ENCODE data around the gene C11orf52. TPM values are rescaled to one million over a fixed set of nuclear protein-coding genes. Genes with fewer than 3 reads are reported as not detected.

C11orf52 gene
- total RNA-seq, 1 donor from 2014 or later, result 19.4 TPM

DNA sequence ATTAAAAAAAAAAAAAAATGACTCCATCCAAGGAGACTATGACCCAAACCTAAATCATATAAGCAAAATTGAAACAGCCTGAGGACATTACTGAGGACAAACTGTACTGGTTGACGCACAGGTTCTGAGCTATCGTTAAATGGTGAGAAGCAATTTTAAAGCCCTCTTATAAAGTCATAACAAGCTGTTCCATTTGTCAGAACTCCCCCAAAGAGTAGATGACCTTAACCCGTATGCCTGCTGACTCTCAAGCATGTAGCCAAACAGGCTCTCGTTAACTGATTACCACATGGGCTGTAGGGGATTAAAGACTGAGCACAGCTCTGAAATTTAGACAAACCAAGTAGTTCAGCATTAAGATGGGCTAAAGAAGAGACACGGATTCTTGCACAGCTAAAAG lies 9.3 kb upstream of the C11orf52 start:
- no peak for DNase-seq (ENCODE audit: low spot score, unreplicated experiment)
- H3K9me3 Mint-ChIP-seq (ENCODE audit: low read depth), result peaks cover 3% of the 10 kb centered on the region
- H3K36me3 Mint-ChIP-seq (ENCODE audit: insufficient read depth), result peaks cover 4% of the 10 kb centered on the region
- H3K27ac Mint-ChIP-seq, result no peak overlapping the region
- peaks cover 13% of the 10 kb centered on the region for H3K4me1 Mint-ChIP-seq (ENCODE audit: low read depth)
- H3K4me3 Mint-ChIP-seq (ENCODE audit: low read depth), result no peak overlapping the region
- H3K27me3 Mint-ChIP-seq, result peaks cover 5% of the 10 kb centered on the region
- TF ChIP-seq, protein P1, sequence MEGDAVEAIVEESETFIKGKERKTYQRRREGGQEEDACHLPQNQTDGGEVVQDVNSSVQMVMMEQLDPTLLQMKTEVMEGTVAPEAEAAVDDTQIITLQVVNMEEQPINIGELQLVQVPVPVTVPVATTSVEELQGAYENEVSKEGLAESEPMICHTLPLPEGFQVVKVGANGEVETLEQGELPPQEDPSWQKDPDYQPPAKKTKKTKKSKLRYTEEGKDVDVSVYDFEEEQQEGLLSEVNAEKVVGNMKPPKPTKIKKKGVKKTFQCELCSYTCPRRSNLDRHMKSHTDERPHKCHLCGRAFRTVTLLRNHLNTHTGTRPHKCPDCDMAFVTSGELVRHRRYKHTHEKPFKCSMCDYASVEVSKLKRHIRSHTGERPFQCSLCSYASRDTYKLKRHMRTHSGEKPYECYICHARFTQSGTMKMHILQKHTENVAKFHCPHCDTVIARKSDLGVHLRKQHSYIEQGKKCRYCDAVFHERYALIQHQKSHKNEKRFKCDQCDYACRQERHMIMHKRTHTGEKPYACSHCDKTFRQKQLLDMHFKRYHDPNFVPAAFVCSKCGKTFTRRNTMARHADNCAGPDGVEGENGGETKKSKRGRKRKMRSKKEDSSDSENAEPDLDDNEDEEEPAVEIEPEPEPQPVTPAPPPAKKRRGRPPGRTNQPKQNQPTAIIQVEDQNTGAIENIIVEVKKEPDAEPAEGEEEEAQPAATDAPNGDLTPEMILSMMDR (IDR thresholded peaks at IDR 0.05; ENCODE audit: unreplicated experiment), result no peak

GRCh38 chr11:111910676-111911562 lies 7.8 kb upstream of the C11orf52 start:
- H3K27me3 Mint-ChIP-seq, result peaks cover 5% of the 10 kb centered on the region
- peak overlapping the region; percentile 85 for H3K27ac Mint-ChIP-seq
- TF ChIP-seq, protein P1 (IDR thresholded peaks at IDR 0.05; ENCODE audit: unreplicated experiment), result no peak
- H3K36me3 Mint-ChIP-seq (ENCODE audit: insufficient read depth), result no peaks in the 10 kb centered on the region
- H3K4me1 Mint-ChIP-seq (ENCODE audit: low read depth), result peaks cover 13% of the 10 kb centered on the region
- no peaks in the 10 kb centered on the region for H3K9me3 Mint-ChIP-seq (ENCODE audit: low read depth)
- H3K4me3 Mint-ChIP-seq (ENCODE audit: low read depth), result no peak overlapping the region
- DNase-seq (ENCODE audit: low spot score, unreplicated experiment), result no peak

DNA sequence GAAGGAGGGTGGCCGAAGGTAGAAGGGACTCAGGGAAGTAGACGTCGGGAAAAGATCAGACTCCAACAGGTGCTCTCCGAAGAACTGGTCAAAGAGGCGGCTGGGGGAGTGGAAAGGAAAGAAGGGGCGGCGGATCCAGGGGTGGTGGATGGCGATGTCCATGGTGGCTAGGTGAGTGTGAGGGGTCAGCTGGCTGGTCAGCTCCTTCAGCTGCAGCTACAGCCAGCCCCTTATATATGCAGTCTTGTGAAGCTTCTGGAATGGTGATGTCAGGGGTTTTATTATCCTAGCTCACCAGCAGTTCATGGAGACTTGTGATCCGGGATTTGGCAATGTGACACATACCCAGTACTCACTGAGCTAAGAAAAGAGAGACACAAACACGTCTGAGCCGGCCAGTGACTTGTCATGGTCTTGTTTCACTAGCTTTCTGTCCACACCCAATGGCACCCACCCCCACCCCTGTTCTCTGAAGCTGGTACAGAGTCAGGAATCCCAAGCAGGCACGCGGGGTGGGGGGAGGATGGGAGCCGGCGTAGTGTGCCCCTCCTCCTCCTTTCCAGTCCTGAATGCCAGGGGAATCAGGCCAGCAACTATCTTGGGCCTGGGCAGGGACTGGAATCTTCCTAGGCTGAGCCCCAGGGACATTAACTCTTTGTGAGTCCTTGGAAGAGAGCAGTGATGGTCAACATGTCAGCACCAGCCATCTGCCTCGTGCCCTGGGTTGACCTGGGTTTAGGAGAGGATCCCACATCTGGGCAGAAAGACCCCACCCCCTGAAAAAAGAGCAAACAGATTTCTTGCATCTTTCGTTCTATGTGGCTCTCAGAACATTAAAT lies 6.9 kb upstream of the C11orf52 start, which contains the start of gene CRYAB:
Gene CRYAB, minus strand, starts transcription at position 208 of the 839 bp plus-strand sequence. Its CDS starts 46 bp downstream, at position 162.
- peak within 1 kb of the TSS; percentile 85 for H3K27ac Mint-ChIP-seq
- no peak within 1 kb of the TSS for H3K4me3 Mint-ChIP-seq (ENCODE audit: low read depth)
- no peak for DNase-seq (ENCODE audit: low spot score, unreplicated experiment)
- no peaks in the 10 kb centered on the region for H3K9me3 Mint-ChIP-seq (ENCODE audit: low read depth)
- H3K4me1 Mint-ChIP-seq (ENCODE audit: low read depth), result peaks cover 18% of the 10 kb centered on the region
- TF ChIP-seq, protein P1 (IDR thresholded peaks at IDR 0.05; ENCODE audit: unreplicated experiment), result no peak
- peaks cover 5% of the 10 kb centered on the region for H3K27me3 Mint-ChIP-seq
- no peaks in the 10 kb centered on the region for H3K36me3 Mint-ChIP-seq (ENCODE audit: insufficient read depth)

GRCh38 chr11:111912535-111912934 lies 6.2 kb upstream of the C11orf52 start, which contains the start of gene HSPB2:
Gene HSPB2, plus strand, starts transcription at chr11:111912734. Its CDS starts 96 bp downstream, at chr11:111912830.
- H3K27me3 Mint-ChIP-seq, result peaks cover 5% of the 10 kb centered on the region
- no peak within 1 kb of the TSS for H3K27ac Mint-ChIP-seq
- TF ChIP-seq, protein P1 (IDR thresholded peaks at IDR 0.05; ENCODE audit: unreplicated experiment), result no peak
- peaks cover 23% of the 10 kb centered on the region for H3K4me1 Mint-ChIP-seq (ENCODE audit: low read depth)
- DNase-seq (ENCODE audit: low spot score, unreplicated experiment), result no peak
- H3K4me3 Mint-ChIP-seq (ENCODE audit: low read depth), result no peak within 1 kb of the TSS
- no peaks in the 10 kb centered on the region for H3K36me3 Mint-ChIP-seq (ENCODE audit: insufficient read depth)
- H3K9me3 Mint-ChIP-seq (ENCODE audit: low read depth), result no peaks in the 10 kb centered on the region
